ENCODE measurements around the gene DGCR2.

- TF ChIP-seq CTCF (IDR thresholded peaks at IDR 0.05) (no peak), POLR2A (IDR thresholded peaks at IDR 0.05) (no peak)
Observed at GRCh38 chr22:19122752-19123492, 710 bp upstream of the DGCR2 start.
